K562 (cell line): Measurements from ENCODE around the gene INTS1. TPM values are rescaled to one million over a fixed set of nuclear protein-coding genes. Genes with fewer than 3 reads are reported as not detected.
A peak's percentile ranks its signal among the peaks of the same experiment; 100 is the strongest.

ENCODE experiments used
- ATAC-seq: fragments of 200-7000 bp; cut with Tn5 transposase; 3 replicates; pipeline ENCODE4 v1.9.1; 2020; ENCODE audit warnings: moderate library complexity
- BruUV-seq: library from RNA; stranded (reverse); fragments of 400-500 nt; replicated peaks from 2 replicates; lab custom pipeline; 2021; lab: Mats Ljungman, UMichigan
- CTCF ChIA-PET: fragments of 300-600 bp; formaldehyde crosslinking; extraction: SDS; loops from one replicate; lab custom pipeline; 2021; ENCODE audit warnings: low intra/inter-chr PET ratio; lab: Yijun Ruan, JAX
- POLR2A ChIA-PET: fragments of 300-600, 350-650 bp; sonication (Branson Sonifier 250); formaldehyde crosslinking; extraction: SDS; loops from one replicate; lab custom pipeline; 2021; ENCODE audit warnings: antibody characterized with exemption, inconsistent platforms; lab: Yijun Ruan, JAX
- DNase-seq, 4 experiments: peaks; one replicate each; pipeline versions ENCODE4 v3.0.0 to v3.0.0-alpha.2; 2011 to 2018; ENCODE audit warnings: low spot score in 3 of 4, mixed read lengths in 3 of 4; ENCODE audit errors: extremely low read depth in 1 of 4
- FAIRE-seq: peaks from 2 replicates; lab custom pipeline; 2011; peaks lifted over from hg19 to GRCh38; lab: Jason Lieb, UNC
- H2AFZ ChIP-seq: 2 replicates; pipeline ENCODE4 v1.6.0; 2011; ENCODE audit warnings: low read depth, low read length, control low read depth, inconsistent platforms
- H3K27ac ChIP-seq: fragments of 200-600 bp; 3 replicates; pipeline ENCODE4 v1.8.0; 2011; ENCODE audit warnings: low read depth, mild to moderate bottlenecking, control low read depth, inconsistent platforms, low read length, moderate library complexity, mixed read lengths; ENCODE audit errors: extremely low read depth
- H3K27me3 ChIP-seq, 2 experiments: fragments of 300-600 bp in 1 of 2; 2 replicates in 1 of 2; 3 replicates in 1 of 2; pipeline versions ENCODE4 v1.6.0 to v1.8.0; 2011; ENCODE audit warnings: inconsistent platforms in 2 of 2, low read length in 2 of 2, mild to moderate bottlenecking in 1 of 2, mixed read lengths in 1 of 2, moderate library complexity in 1 of 2; ENCODE audit not compliant: control insufficient read depth in 2 of 2, insufficient read depth in 2 of 2
- H3K36me3 ChIP-seq: fragments of 300-600 bp; 3 replicates; pipeline ENCODE4 v1.8.0; 2011; ENCODE audit warnings: mild to moderate bottlenecking, low read length, inconsistent platforms; ENCODE audit not compliant: control insufficient read depth, insufficient read depth
- H3K4me1 ChIP-seq, 2 experiments: fragments of 200-600 bp in 1 of 2; replicated peaks in 1 of 2; 2 replicates in 1 of 2; 3 replicates in 1 of 2; pipeline versions ENCODE4 v1.5.1 to v1.8.0; 2011; ENCODE audit warnings: inconsistent platforms in 2 of 2, low read length in 2 of 2, mild to moderate bottlenecking in 1 of 2, mixed read lengths in 1 of 2, moderate library complexity in 1 of 2; ENCODE audit not compliant: control insufficient read depth in 2 of 2, insufficient read depth in 2 of 2
- H3K4me2 ChIP-seq: 2 replicates; pipeline ENCODE4 v1.6.1; 2011; ENCODE audit warnings: low read length, control low read depth, inconsistent platforms, mixed read lengths; ENCODE audit not compliant: insufficient read depth
- H3K4me3 ChIP-seq: fragments of 200-600 bp; sonication (generic), shearing (Covaris generic); 2 replicates; pipeline ENCODE4 v1.5.1; 2016; ENCODE audit warnings: control low read depth, inconsistent platforms
- H3K79me2 ChIP-seq: fragments of 200-600 bp; 3 replicates; pipeline ENCODE4 v1.8.0; 2011; ENCODE audit warnings: low read length, inconsistent platforms; ENCODE audit not compliant: control insufficient read depth, insufficient read depth
- H3K9ac ChIP-seq, 2 experiments: 2 replicates each; pipeline versions ENCODE4 v1.6.0 to v1.6.1; 2011; ENCODE audit warnings: low read depth in 2 of 2, low read length in 2 of 2, control low read depth in 1 of 2, inconsistent platforms in 1 of 2, mild to moderate bottlenecking in 1 of 2, mixed read lengths in 1 of 2; ENCODE audit not compliant: insufficient read depth in 1 of 2
- H3K9me1 ChIP-seq: one replicate; pipeline ENCODE4 v1.6.0; 2011; ENCODE audit warnings: inconsistent platforms, mild to moderate bottlenecking, low read length, moderate library complexity; ENCODE audit not compliant: control insufficient read depth, insufficient read depth
- H3K9me3 ChIP-seq: replicated peaks from 2 replicates; pipeline ENCODE4 v1.5.1; 2011; ENCODE audit warnings: low read depth, low read length, inconsistent platforms; ENCODE audit not compliant: control insufficient read depth, insufficient read depth
- H4K20me1 ChIP-seq: replicated peaks from 2 replicates; pipeline ENCODE4 v1.6.1; 2011; ENCODE audit warnings: low read length, inconsistent platforms, mixed read lengths; ENCODE audit not compliant: control insufficient read depth, insufficient read depth
- CREB3 ChIP-seq: fragments of 450-650 bp; conservative IDR thresholded peaks from 2 replicates; pipeline ENCODE4 v1.6.1; 2016; ENCODE audit warnings: missing genetic modification characterization, low read depth, mild to moderate bottlenecking, missing compliant biosample characterization, moderate library complexity
- ERF ChIP-seq: fragments of 450-650 bp; formaldehyde crosslinking; IDR thresholded peaks from 2 replicates; pipeline ENCODE4 v1.4.0; 2020; ENCODE audit warnings: mild to moderate bottlenecking, mixed read lengths
- MCM5 ChIP-seq: fragments of 450-650 bp; IDR thresholded peaks from 2 replicates; pipeline ENCODE4 v1.6.1; 2016; ENCODE audit warnings: low read depth
- NBN ChIP-seq: fragments of 450-650 bp; IDR thresholded peaks from 2 replicates; pipeline ENCODE4 v1.6.1; 2016; ENCODE audit warnings: low read depth, mild to moderate bottlenecking
- NCOA4 ChIP-seq: fragments of 450-650 bp; IDR thresholded peaks from 2 replicates; pipeline ENCODE4 v1.6.1; 2018; ENCODE audit warnings: mild to moderate bottlenecking; ENCODE audit not compliant: partially characterized antibody
- NR4A1 ChIP-seq, 2 experiments: fragments of 250-450 bp in 1 of 2; fragments of 450-650 bp in 1 of 2; sonication (Bioruptor Pico) in 1 of 2; IDR thresholded peaks; 2 replicates each; pipeline versions ENCODE4 v1.4.0 to v1.6.1; 2016 to 2020; ENCODE audit warnings: mild to moderate bottlenecking in 2 of 2, missing compliant biosample characterization in 1 of 2, missing genetic modification characterization in 1 of 2, moderate library complexity in 1 of 2
- POLR2G ChIP-seq: fragments of 200-400 bp; formaldehyde crosslinking; IDR thresholded peaks from 2 replicates; pipeline ENCODE4 v1.6.1; 2017; ENCODE audit warnings: low read depth, mild to moderate bottlenecking, antibody characterized with exemption, low read length, moderate library complexity
- POLR2H ChIP-seq: IDR thresholded peaks from 2 replicates; pipeline ENCODE4 v1.6.1; 2016; ENCODE audit warnings: missing genetic modification characterization, low read depth, mild to moderate bottlenecking, control low read depth, missing compliant biosample characterization, moderate library complexity
- RFX7 ChIP-seq: fragments of 250-450 bp; sonication (Bioruptor Pico); IDR thresholded peaks from 2 replicates; pipeline ENCODE4 v1.5.1; 2021; ENCODE audit warnings: mild to moderate bottlenecking
- ZNF124 ChIP-seq: sonication (generic); formaldehyde crosslinking; IDR thresholded peaks from 2 replicates; pipeline ENCODE4 v1.8.1; 2022; ENCODE audit warnings: missing genetic modification reagents
- ZNF717 ChIP-seq: fragments of 250-450 bp; sonication (Bioruptor Pico); IDR thresholded peaks from 2 replicates; pipeline ENCODE4 v1.5.0; 2021
- WGBS: fragments of 100-300 bp; shearing (Covaris generic); methylation state at CpG from one replicate; pipeline ENCODE4 v1.1.6; 2016; ENCODE audit warnings: low coverage, mixed read lengths; ENCODE audit not compliant: insufficient coverage; ENCODE audit errors: missing lambda C conversion rate; 5-methylcytosine and 5-hydroxymethylcytosine counted together
- in situ Hi-C: fragments of 300-500 bp; cut with MboI; formaldehyde crosslinking; loops from 4 replicates; pipeline ENCODE4 v1.15.0; 2018; ENCODE audit warnings: inconsistent platforms, mixed read lengths
- intact Hi-C: fragments of 100-400 bp; cut with micrococcal nuclease; formaldehyde crosslinking; loops from 2 replicates; pipeline ENCODE4 v1.14.2; 2022
- polyA plus RNA-seq, 8 experiments: library from polyadenylated mRNA; depleted of rRNA in 4 of 8; stranded (reverse) in 5 of 8; unstranded in 3 of 8; fragments of >200 nt; fragmentation: Nextera tagmentation in 2 of 8; fragmentation: Illumina TruSeq in 1 of 8; extraction: Ambion mirVana in 2 of 8; extraction: Trizol in 1 of 8; gene quantifications; 2 replicates each; pipeline versions ENCODE4 v1.2.1 to v1.2.3, GENCODE V29; 2011 to 2014; ENCODE audit warnings: inconsistent platforms in 1 of 8, missing spikeins in 1 of 8
- total RNA-seq, 7 experiments: library from RNA; depleted of rRNA in 6 of 7; stranded (reverse); fragments of >200 nt in 6 of 7; fragmentation: Illumina TruSeq in 2 of 7; extraction: Trizol in 2 of 7; gene quantifications; 2 replicates each; pipeline versions ENCODE4 v1.2.1 to v1.2.3, GENCODE V29; 2011 to 2021; ENCODE audit warnings: low replicate concordance in 1 of 7

The INTS1 gene
- total and polyA plus RNA-seq, 9 of the 15 experiments (the other 6 are each of a cell fraction or from before 2014, with no cell fraction given) = 0.34 to 119 (median 18.5) TPM

DNA sequence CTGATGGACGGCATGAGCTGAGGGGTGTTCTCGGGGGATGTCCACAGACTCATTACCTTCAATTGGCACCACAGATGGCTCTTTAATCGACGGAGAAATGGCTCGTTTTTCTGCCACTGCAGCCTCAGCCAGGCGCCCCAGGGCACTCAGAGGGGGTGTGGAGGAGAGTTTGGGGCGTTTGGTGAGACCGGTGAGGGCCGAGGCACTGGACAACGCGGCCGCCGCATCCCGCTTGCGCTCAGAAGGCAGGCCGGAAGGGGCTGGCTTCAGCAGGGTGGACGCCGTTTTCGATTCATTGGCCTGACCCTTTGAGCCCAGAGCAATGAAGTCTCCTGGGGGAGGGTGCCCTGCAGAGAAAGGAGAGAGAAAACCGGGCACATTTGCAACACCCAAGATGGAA lies 1.3 kb downstream of the INTS1 start:
- TF ChIP-seq ZNF124 (CRISPR knock-in tag) (0 out of 2 replicates have a peak, but pooled peaks have one; percentile 28), POLR2G (0 out of 2 replicates have a peak, but pooled peaks have one; percentile 25), NBN (no peak)
- Histone ChIP-seq H3K27ac (no peak overlapping the region), H2AFZ (no peak overlapping the region), H3K4me3 (peak overlapping the region; percentile 100), H3K9me3 (no peaks in the 10 kb centered on the region), H3K36me3 (peaks cover 47% of the 10 kb centered on the region; the same call in 2 of the 3 replicates), H3K27me3 (no peaks in the 10 kb centered on the region), H3K9ac (peak overlapping the region; percentile 86 to 96), H3K9me1 (no peaks in the 10 kb centered on the region), H3K4me2 (peak overlapping the region; percentile 95), H3K4me1 (peaks cover 11 to 58% of the 10 kb centered on the region in 2 experiments; a peak in 4 of 5 replicates), H4K20me1 (no peaks in the 10 kb centered on the region; the same call in 1 of the 2 replicates), H3K79me2 (peaks cover 28% of the 10 kb centered on the region)
- ATAC-seq (no peak), DNase-seq (no peak), FAIRE-seq (no peak)
- intact Hi-C loops = no loop called here
- WGBS = 74% methylated on average over 20 of the region's 20 CpGs
- in situ Hi-C loops = no loop called here
- ChIA-PET POLR2A (no interaction called here), CTCF (interaction anchor here (1.8 to 2.5 kb wide), 3 partner anchors 34 to 55 kb away, joined by 4 to 33 read pairs (median 9); no protein-coding TSS in a partner anchor)
- BruUV-seq = no TSS peak

DNA sequence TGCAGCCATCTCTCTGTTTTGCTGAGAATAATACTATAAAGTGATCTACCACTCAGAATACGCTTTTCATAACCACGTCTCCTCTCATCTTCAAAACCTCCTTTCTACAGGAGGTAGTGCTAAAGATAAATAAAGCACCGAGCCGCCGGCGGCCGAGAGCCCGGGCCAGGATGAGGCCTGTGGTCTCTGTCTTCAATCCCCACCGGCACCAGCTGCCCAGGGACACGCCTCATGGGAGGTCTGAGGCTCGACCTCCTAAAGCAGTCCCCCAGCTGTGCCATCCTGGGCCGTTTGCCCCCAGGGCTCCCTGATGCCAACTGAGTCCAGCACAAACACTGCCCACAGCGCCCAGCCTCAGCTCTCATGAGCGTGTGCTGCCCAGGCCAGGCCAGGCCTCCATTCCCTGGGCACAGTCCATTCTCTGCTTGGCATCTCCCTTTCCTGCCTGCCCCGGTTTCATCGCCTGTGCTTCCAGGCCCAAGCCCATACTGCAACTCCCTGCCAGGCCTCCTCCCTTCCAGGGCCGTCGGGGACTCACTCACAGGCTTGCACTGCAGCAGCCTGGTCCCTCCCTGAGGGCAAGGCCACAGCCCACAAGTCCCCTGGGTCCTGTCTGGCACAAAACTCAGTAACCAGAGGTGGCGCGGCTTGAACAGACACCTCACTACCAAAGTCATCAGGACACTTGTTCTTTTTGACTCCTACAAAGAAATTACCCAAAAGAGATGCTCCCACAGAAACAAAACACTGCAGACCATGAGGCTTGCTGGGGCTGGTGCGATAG lies 2.5 kb downstream of the INTS1 start:
- 86% methylated on average over 14 of the region's 21 CpGs for WGBS
- no TSS peak for BruUV-seq
- peak overlapping the region in 1 of 2 experiments; percentile 77; a peak in 2 of 4 replicates for H3K9ac ChIP-seq
- no peak for ATAC-seq
- H3K4me2 ChIP-seq = no peak overlapping the region
- H3K79me2 ChIP-seq = peaks cover 28% of the 10 kb centered on the region
- in situ Hi-C loops = no loop called here
- H4K20me1 ChIP-seq = no peaks in the 10 kb centered on the region; the same call in 1 of the 2 replicates
- H3K9me1 ChIP-seq = no peaks in the 10 kb centered on the region
- CTCF ChIA-PET = no interaction called here
- POLR2A ChIA-PET = no interaction called here
- peaks cover 58% of the 10 kb centered on the region; the same call in 2 of the 3 replicates for H3K36me3 ChIP-seq
- intact Hi-C loops = no loop called here
- H3K27ac ChIP-seq = no peak overlapping the region
- H3K4me1 ChIP-seq = peaks cover 7 to 46% of the 10 kb centered on the region in 2 experiments; a peak in 4 of 5 replicates
- no peak for FAIRE-seq
- no peak for DNase-seq
- no peak overlapping the region for H2AFZ ChIP-seq
- no peaks in the 10 kb centered on the region for H3K27me3 ChIP-seq
- H3K9me3 ChIP-seq = no peaks in the 10 kb centered on the region
- no peak overlapping the region for H3K4me3 ChIP-seq
- no peak for TF ChIP-seq ERF (CRISPR knock-in tag)
- TF ChIP-seq MCM5 = no peak
- TF ChIP-seq NR4A1 (CRISPR knock-in tag; IDR thresholded peaks at IDR 0.05) = no peak
- TF ChIP-seq NR4A1 (tag; IDR thresholded peaks at IDR 0.05) = no peak
- no peak for TF ChIP-seq ZNF717
- TF ChIP-seq POLR2H = no peak
- TF ChIP-seq CREB3 (tag) = no peak
- no peak for TF ChIP-seq NCOA4
- TF ChIP-seq RFX7 = no peak
